H9 (cell line): ENCODE measurements around the gene ITPRIPL2. TPM values are rescaled to one million over a fixed set of nuclear protein-coding genes. Genes with fewer than 3 reads are reported as not detected.

ENCODE experiments used
- DNase-seq: peaks from one replicate; pipeline ENCODE4 v3.0.0-alpha.2; 2017
- H2AFZ ChIP-seq: one replicate; pipeline ENCODE4 v1.6.1; 2013; ENCODE audit warnings: mild to moderate bottlenecking, low read length, control low read depth, moderate library complexity
- H2AK5ac ChIP-seq: 2 replicates; pipeline ENCODE4 v1.6.1; 2013; ENCODE audit warnings: low read length, control low read depth, mixed read lengths; ENCODE audit not compliant: insufficient read length
- H2BK120ac ChIP-seq: one replicate; pipeline ENCODE4 v1.6.1; 2013; ENCODE audit warnings: low read depth, mild to moderate bottlenecking, low read length, control low read depth, inconsistent platforms; ENCODE audit not compliant: poor library complexity, severe bottlenecking
- H2BK12ac ChIP-seq: 2 replicates; pipeline ENCODE4 v1.6.1; 2013; ENCODE audit warnings: low read length, control low read depth, mixed read lengths, low read depth; ENCODE audit not compliant: insufficient read length
- H2BK15ac ChIP-seq: 2 replicates; pipeline ENCODE4 v1.6.1; 2013; ENCODE audit warnings: low read depth, low read length, control low read depth
- H2BK20ac ChIP-seq: one replicate; pipeline ENCODE4 v1.6.1; 2013; ENCODE audit warnings: low read depth, mild to moderate bottlenecking, low read length, control low read depth, inconsistent platforms; ENCODE audit not compliant: poor library complexity, severe bottlenecking
- H2BK5ac ChIP-seq: 2 replicates; pipeline ENCODE4 v1.6.1; 2013; ENCODE audit warnings: low read length, control low read depth, mixed read lengths; ENCODE audit not compliant: insufficient read length
- H3K14ac ChIP-seq: 2 replicates; pipeline ENCODE4 v1.6.1; 2013; ENCODE audit warnings: low read length, control low read depth; ENCODE audit not compliant: insufficient read depth
- H3K18ac ChIP-seq: 2 replicates; pipeline ENCODE4 v1.6.1; 2013; ENCODE audit warnings: low read depth, mild to moderate bottlenecking, mixed read lengths, low read length, control low read depth; ENCODE audit not compliant: insufficient read length
- H3K23ac ChIP-seq: 2 replicates; pipeline ENCODE4 v1.6.1; 2013; ENCODE audit warnings: low read length, control low read depth, mixed read lengths, low read depth; ENCODE audit not compliant: insufficient read length
- H3K23me2 ChIP-seq: 2 replicates; pipeline ENCODE4 v1.6.1; 2013; ENCODE audit warnings: low read depth, mild to moderate bottlenecking, mixed read lengths, low read length, control low read depth; ENCODE audit not compliant: insufficient read length, poor library complexity, severe bottlenecking
- H3K27ac ChIP-seq: 2 replicates; pipeline ENCODE4 v1.5.1; 2013; ENCODE audit warnings: low read length, control low read depth, mixed read lengths, low read depth; ENCODE audit not compliant: insufficient read length
- H3K27me3 ChIP-seq: 2 replicates; pipeline ENCODE4 v1.6.1; 2013; ENCODE audit warnings: low read length, control low read depth, inconsistent platforms; ENCODE audit not compliant: insufficient read depth
- H3K4ac ChIP-seq: 2 replicates; pipeline ENCODE4 v1.6.1; 2013; ENCODE audit warnings: low read depth, mild to moderate bottlenecking, control low read depth, inconsistent platforms, low read length, moderate library complexity
- H3K4me1 ChIP-seq: 2 replicates; pipeline ENCODE4 v1.6.1; 2013; ENCODE audit warnings: low read length, control low read depth, inconsistent platforms; ENCODE audit not compliant: insufficient read depth
- H3K4me2 ChIP-seq: 2 replicates; pipeline ENCODE4 v1.6.1; 2013; ENCODE audit warnings: low read length, control low read depth, mixed read lengths; ENCODE audit not compliant: insufficient read length, insufficient read depth
- H3K56ac ChIP-seq: 2 replicates; pipeline ENCODE4 v1.6.1; 2013; ENCODE audit warnings: low read depth, mild to moderate bottlenecking, mixed read lengths, low read length, control low read depth; ENCODE audit not compliant: insufficient read length
- H3K79me1 ChIP-seq: 2 replicates; pipeline ENCODE4 v1.6.1; 2013; ENCODE audit warnings: low read depth, mild to moderate bottlenecking, moderate library complexity, low read length, control low read depth, inconsistent platforms; ENCODE audit not compliant: insufficient read depth, poor library complexity, severe bottlenecking
- H3K79me2 ChIP-seq: 2 replicates; pipeline ENCODE4 v1.6.1; 2013; ENCODE audit warnings: low read length, control low read depth, inconsistent platforms; ENCODE audit not compliant: insufficient read depth
- H3K9ac ChIP-seq: 2 replicates; pipeline ENCODE4 v1.6.1; 2013; ENCODE audit warnings: low read length, control low read depth, mixed read lengths; ENCODE audit not compliant: insufficient read length; ENCODE audit errors: extremely low read depth
- H3K9me3 ChIP-seq: one replicate; pipeline ENCODE4 v1.6.1; 2013; ENCODE audit warnings: low read depth, low read length, inconsistent platforms; ENCODE audit not compliant: control insufficient read depth
- H3T11ph ChIP-seq: one replicate; pipeline ENCODE4 v1.6.1; 2013; ENCODE audit warnings: mild to moderate bottlenecking, low read length, control low read depth, inconsistent platforms
- H4K20me1 ChIP-seq: one replicate; pipeline ENCODE4 v1.6.1; 2013; ENCODE audit not compliant: control insufficient read depth, insufficient read length, insufficient read depth
- H4K5ac ChIP-seq: 2 replicates; pipeline ENCODE4 v1.6.1; 2013; ENCODE audit warnings: low read depth, mild to moderate bottlenecking, mixed read lengths, low read length, control low read depth; ENCODE audit not compliant: insufficient read length
- H4K8ac ChIP-seq: replicated peaks from 2 replicates; pipeline ENCODE4 v1.6.1; 2013; ENCODE audit warnings: low read length, control low read depth, mixed read lengths, low read depth; ENCODE audit not compliant: insufficient read length
- H4K91ac ChIP-seq: 2 replicates; pipeline ENCODE4 v1.6.1; 2013; ENCODE audit warnings: low read depth, mild to moderate bottlenecking, moderate library complexity, mixed read lengths, low read length, control low read depth; ENCODE audit not compliant: insufficient read length
- H3K27ac Mint-ChIP-seq, 3 experiments: 2 replicates in 2 of 3; 3 replicates in 1 of 3; pipeline ENCODE4 v1.8.0; 2020 to 2021; ENCODE audit warnings: mixed read lengths in 3 of 3, mild to moderate bottlenecking in 1 of 3, moderate library complexity in 1 of 3
- H3K27me3 Mint-ChIP-seq: 2 replicates; pipeline ENCODE4 v1.8.0; 2021; ENCODE audit warnings: low read depth, mild to moderate bottlenecking, moderate library complexity, mixed read lengths
- H3K36me3 Mint-ChIP-seq, 3 experiments: 2 replicates in 2 of 3; 3 replicates in 1 of 3; pipeline ENCODE4 v1.8.0; 2020 to 2021; ENCODE audit warnings: low read depth in 3 of 3, mixed read lengths in 3 of 3; ENCODE audit not compliant: insufficient read depth in 1 of 3
- H3K4me1 Mint-ChIP-seq, 2 experiments: 2 replicates each; pipeline ENCODE4 v1.8.0; 2020; ENCODE audit warnings: mixed read lengths in 2 of 2
- H3K4me3 Mint-ChIP-seq, 2 experiments: 2 replicates in 1 of 2; 3 replicates in 1 of 2; pipeline ENCODE4 v1.8.0; 2020 to 2021; ENCODE audit warnings: mild to moderate bottlenecking in 2 of 2, mixed read lengths in 2 of 2, moderate library complexity in 1 of 2
- H3K9me3 Mint-ChIP-seq, 2 experiments: 2 replicates in 1 of 2; 3 replicates in 1 of 2; pipeline ENCODE4 v1.8.0; 2020; ENCODE audit warnings: mild to moderate bottlenecking in 2 of 2, mixed read lengths in 2 of 2, moderate library complexity in 1 of 2
- WGBS: extraction: QIAGEN DNeasy Blood & Tissue Kit; methylation state at CpG from one replicate; pipeline ENCODE4 v1.1.7; 2013; ENCODE audit warnings: missing lambda C conversion rate, low lambda C conversion rate, mixed read lengths; ENCODE audit not compliant: insufficient read length; ENCODE audit errors: extremely low coverage; 5-methylcytosine and 5-hydroxymethylcytosine counted together
- total RNA-seq: library from RNA; stranded (reverse); gene quantifications from 2 replicates; pipeline ENCODE4 v1.2.1, GENCODE V29; 2021
- TF ChIP-seq, protein P1 (sequence below): fragments of 200-600 bp; sonication (generic); conservative IDR thresholded peaks from 3 replicates; pipeline ENCODE4 v1.8.0; 2021; ENCODE audit warnings: antibody characterized with exemption, mild to moderate bottlenecking

The ITPRIPL2 gene
- total RNA-seq, 1 experiment from 2014 or later, result 9.1 TPM

DNA sequence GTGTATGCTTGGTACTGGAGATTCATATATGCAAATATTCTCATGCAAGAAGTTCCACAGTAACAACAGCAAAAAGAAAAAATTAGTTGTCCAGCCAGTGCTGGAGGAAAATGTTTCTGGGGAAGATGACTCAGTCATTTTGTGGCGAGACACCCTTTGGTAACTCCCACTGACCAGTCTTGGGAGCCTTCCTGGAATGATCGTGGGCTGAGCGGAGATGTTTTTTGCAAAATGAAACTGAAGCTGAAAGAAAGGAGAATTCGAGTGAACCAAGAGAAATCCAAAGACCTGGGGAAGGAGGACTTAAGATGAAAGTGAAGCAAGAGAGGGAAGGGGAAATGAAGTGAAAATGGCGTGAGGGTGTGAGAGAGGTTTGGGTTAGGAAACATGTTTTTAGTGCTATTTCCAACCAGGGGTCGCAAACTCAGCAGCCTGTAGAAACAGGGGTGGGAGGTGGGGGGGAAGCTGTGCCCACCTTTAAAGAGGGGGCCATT, 5.2 kb downstream of the ITPRIPL2 start:
- Mint-ChIP-seq H3K4me1 (peaks cover 11 to 19% of the 10 kb centered on the region in 2 experiments), H3K27me3 (peaks cover 32% of the 10 kb centered on the region), H3K4me3 (no peak overlapping the region), H3K9me3 (no peaks in the 10 kb centered on the region), H3K36me3 (peaks cover 0 to 3% (median 0%) of the 10 kb centered on the region in 3 experiments; a peak in 1 of 7 replicates), H3K27ac (no peak overlapping the region)
- Histone ChIP-seq H2BK120ac (no peak overlapping the region), H3K79me1 (no peaks in the 10 kb centered on the region), H4K5ac (no peak overlapping the region), H2BK20ac (no peak overlapping the region), H2BK5ac (no peak overlapping the region), H2AK5ac (no peak overlapping the region), H2BK12ac (no peak overlapping the region), H3K79me2 (no peaks in the 10 kb centered on the region), H2AFZ (no peak overlapping the region), H3K18ac (no peak overlapping the region), H3K4ac (no peak overlapping the region), H4K20me1 (no peaks in the 10 kb centered on the region), H2BK15ac (no peak overlapping the region), H3K9me3 (no peaks in the 10 kb centered on the region), H3K27me3 (peaks cover 3% of the 10 kb centered on the region; the same call in 1 of the 2 replicates), H3K27ac (no peak overlapping the region), H3K14ac (no peak overlapping the region), H3T11ph (no peak overlapping the region), H4K8ac (no peak overlapping the region), H3K23ac (no peak overlapping the region), H3K4me2 (no peak overlapping the region), H4K91ac (no peak overlapping the region), H3K56ac (no peak overlapping the region), H3K9ac (no peak overlapping the region), H3K4me1 (peaks cover 6% of the 10 kb centered on the region), H3K23me2 (peaks cover 3% of the 10 kb centered on the region)
- DNase-seq, result no peak
- no CpG with 5 or more reads among the region's 6 CpGs for WGBS
- TF ChIP-seq, protein P1, sequence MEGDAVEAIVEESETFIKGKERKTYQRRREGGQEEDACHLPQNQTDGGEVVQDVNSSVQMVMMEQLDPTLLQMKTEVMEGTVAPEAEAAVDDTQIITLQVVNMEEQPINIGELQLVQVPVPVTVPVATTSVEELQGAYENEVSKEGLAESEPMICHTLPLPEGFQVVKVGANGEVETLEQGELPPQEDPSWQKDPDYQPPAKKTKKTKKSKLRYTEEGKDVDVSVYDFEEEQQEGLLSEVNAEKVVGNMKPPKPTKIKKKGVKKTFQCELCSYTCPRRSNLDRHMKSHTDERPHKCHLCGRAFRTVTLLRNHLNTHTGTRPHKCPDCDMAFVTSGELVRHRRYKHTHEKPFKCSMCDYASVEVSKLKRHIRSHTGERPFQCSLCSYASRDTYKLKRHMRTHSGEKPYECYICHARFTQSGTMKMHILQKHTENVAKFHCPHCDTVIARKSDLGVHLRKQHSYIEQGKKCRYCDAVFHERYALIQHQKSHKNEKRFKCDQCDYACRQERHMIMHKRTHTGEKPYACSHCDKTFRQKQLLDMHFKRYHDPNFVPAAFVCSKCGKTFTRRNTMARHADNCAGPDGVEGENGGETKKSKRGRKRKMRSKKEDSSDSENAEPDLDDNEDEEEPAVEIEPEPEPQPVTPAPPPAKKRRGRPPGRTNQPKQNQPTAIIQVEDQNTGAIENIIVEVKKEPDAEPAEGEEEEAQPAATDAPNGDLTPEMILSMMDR, result no peak
